Measurements from ENCODE around the gene ZKSCAN4.
A peak's percentile ranks its signal among the peaks of the same experiment; 100 is the strongest.

The ZKSCAN4 gene

DNA sequence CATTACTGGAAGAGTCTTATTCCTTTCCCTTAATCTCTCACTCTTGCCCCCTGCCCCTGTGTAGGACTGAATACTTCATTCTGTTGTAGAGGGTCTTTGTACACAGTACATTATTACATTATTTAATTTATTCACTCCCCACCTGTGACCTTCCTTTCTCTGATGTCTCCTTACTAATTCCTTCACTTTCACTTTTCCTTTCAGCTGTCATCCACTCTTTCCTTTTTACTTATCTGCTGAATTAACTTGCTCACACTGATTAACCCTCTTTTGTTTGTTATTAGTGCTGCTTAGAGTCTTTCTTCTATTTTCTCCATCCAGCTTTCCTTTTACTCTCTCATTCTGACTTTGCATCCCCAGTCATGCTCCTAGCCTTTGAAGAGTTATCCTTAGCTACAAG lies 22.8 kb upstream of the ZKSCAN4 start:
- Histone ChIP-seq H3K4me1 (no peaks in the 10 kb centered on the region), H3K27ac (no peak overlapping the region), H2AFZ (no peak overlapping the region), H3K79me2 (no peaks in the 10 kb centered on the region), H3K9ac (no peak overlapping the region), H3K4me3 (ENCODE audit: low read depth, low read length) (no peak overlapping the region), H3K9me3 (ENCODE audit: control insufficient read depth, low read length) (no peaks in the 10 kb centered on the region), H3K36me3 (ENCODE audit: control insufficient read depth, insufficient read depth, low read length) (no peaks in the 10 kb centered on the region), H3K4me2 (ENCODE audit: low read length) (no peak overlapping the region), H3K27me3 (ENCODE audit: control insufficient read depth, insufficient read depth, low read length) (no peaks in the 10 kb centered on the region)
- TF ChIP-seq, protein P1, sequence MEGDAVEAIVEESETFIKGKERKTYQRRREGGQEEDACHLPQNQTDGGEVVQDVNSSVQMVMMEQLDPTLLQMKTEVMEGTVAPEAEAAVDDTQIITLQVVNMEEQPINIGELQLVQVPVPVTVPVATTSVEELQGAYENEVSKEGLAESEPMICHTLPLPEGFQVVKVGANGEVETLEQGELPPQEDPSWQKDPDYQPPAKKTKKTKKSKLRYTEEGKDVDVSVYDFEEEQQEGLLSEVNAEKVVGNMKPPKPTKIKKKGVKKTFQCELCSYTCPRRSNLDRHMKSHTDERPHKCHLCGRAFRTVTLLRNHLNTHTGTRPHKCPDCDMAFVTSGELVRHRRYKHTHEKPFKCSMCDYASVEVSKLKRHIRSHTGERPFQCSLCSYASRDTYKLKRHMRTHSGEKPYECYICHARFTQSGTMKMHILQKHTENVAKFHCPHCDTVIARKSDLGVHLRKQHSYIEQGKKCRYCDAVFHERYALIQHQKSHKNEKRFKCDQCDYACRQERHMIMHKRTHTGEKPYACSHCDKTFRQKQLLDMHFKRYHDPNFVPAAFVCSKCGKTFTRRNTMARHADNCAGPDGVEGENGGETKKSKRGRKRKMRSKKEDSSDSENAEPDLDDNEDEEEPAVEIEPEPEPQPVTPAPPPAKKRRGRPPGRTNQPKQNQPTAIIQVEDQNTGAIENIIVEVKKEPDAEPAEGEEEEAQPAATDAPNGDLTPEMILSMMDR (IDR thresholded peaks at IDR 0.05) = no peak

DNA sequence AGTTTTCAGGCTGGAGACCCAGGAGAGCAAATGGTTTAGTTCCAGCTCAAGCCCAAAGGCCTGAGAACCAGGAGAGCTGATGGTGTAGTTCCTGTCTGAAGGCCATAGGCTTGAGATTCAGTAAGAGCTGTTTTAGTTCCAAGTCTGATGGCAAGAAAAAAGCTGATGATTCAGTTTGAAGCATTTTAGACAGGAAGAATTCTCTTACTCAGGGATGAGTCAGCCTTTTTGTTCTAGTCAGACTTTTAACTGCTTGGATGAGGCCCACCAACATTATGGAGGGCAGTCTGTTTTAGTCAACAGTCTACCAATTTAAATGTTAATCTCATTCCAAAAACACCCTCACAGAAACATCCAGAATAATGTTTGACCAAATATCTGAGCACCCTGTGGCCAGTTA lies 17.4 kb upstream of the ZKSCAN4 start:
- Histone ChIP-seq H3K27ac (no peak overlapping the region), H3K9me3 (ENCODE audit: control insufficient read depth, low read length) (no peaks in the 10 kb centered on the region), H2AFZ (no peak overlapping the region), H3K4me3 (ENCODE audit: low read depth, low read length) (no peak overlapping the region), H3K9ac (no peak overlapping the region), H3K36me3 (ENCODE audit: control insufficient read depth, insufficient read depth, low read length) (no peaks in the 10 kb centered on the region), H3K4me1 (no peaks in the 10 kb centered on the region), H3K27me3 (ENCODE audit: control insufficient read depth, insufficient read depth, low read length) (no peaks in the 10 kb centered on the region), H3K79me2 (peaks cover 11% of the 10 kb centered on the region), H3K4me2 (ENCODE audit: low read length) (no peak overlapping the region)
- TF ChIP-seq, protein P1 (IDR thresholded peaks at IDR 0.05) = no peak

DNA sequence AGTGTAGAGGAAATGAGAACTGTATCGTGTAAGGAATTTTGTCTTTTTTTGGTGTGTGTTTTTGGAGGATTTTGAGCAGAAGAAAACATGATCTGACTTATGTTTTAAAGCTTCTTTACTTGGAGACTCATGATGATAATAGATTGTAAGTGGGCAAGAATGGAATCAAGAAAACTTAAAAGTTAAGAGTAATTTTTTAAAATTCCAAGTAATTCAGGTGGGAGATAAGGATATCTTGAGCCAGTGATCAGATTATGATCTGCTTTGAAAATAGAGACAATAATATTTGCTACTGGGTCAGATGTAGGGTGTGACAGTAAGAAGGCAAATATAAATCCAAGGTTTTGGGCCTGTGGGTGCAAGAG lies 15.6 kb upstream of the ZKSCAN4 start:
- Histone ChIP-seq H3K27ac (peak overlapping the region; percentile 87), H2AFZ (peak overlapping the region; percentile 95), H3K27me3 (ENCODE audit: control insufficient read depth, insufficient read depth, low read length) (no peaks in the 10 kb centered on the region), H3K36me3 (ENCODE audit: control insufficient read depth, insufficient read depth, low read length) (no peaks in the 10 kb centered on the region), H3K4me1 (no peaks in the 10 kb centered on the region), H3K9me3 (ENCODE audit: control insufficient read depth, low read length) (no peaks in the 10 kb centered on the region), H3K9ac (peak overlapping the region; percentile 81), H3K4me2 (ENCODE audit: low read length) (peak overlapping the region; percentile 91), H3K79me2 (peaks cover 11% of the 10 kb centered on the region), H3K4me3 (ENCODE audit: low read depth, low read length) (peak overlapping the region; percentile 97)
- TF ChIP-seq, protein P1 (IDR thresholded peaks at IDR 0.05) = no peak

DNA sequence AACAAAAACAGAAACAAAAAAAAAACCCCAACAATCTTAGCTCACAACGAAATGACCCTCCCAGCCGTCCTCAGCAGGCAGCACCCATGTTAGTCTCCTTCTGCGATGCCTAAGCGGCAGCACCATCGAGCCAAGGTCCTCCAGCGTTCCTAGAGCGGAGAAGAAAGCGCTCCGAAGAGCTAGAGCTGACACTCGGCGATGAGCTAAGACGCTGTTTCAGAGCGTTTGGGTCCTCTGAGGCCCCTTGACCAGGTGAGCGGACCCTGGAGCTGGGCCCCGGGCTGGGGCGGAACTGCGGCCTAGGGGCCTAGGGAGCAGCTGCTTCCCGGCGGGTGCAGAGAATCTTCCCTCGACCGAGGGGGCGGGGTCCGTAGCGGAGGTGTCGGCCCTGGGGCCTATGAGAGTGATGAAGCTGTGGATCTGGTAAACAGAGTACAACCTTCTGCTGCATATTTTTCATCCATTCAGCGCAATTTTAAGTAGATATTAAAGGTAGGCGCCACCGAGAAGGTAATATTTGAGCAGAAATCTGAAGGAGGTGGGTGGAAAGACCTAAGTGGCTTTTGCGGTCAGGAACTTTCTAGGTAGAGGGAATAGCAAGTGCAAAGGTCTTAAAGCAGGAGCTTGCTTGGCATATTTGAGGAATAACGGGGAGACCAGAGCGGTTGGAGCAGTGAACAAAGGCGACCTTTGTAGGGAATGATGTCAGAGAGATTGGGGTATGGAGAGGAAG lies 15.1 kb upstream of the ZKSCAN4 start, which contains the start of gene ZSCAN26:
ZSCAN26 (plus strand) TSS at position 182 of the 733 bp plus-strand sequence. CDS start 4,777 bp downstream, outside the sequence.
- no peaks in the 10 kb centered on the region for H3K27me3 ChIP-seq (ENCODE audit: control insufficient read depth, insufficient read depth, low read length)

More for the DNA sequence above, 15.1 kb upstream of the ZKSCAN4 start, which contains the start of gene ZSCAN26:
- Histone ChIP-seq H3K4me2 (ENCODE audit: low read length) (peak within 1 kb of the TSS; percentile 91), H3K4me3 (ENCODE audit: low read depth, low read length) (peak within 1 kb of the TSS; percentile 97), H3K36me3 (ENCODE audit: control insufficient read depth, insufficient read depth, low read length) (no peaks in the 10 kb centered on the region), H3K9ac (peak within 1 kb of the TSS; percentile 81), H3K9me3 (ENCODE audit: control insufficient read depth, low read length) (no peaks in the 10 kb centered on the region), H3K79me2 (peaks cover 11% of the 10 kb centered on the region), H3K27ac (peak within 1 kb of the TSS; percentile 87), H3K4me1 (no peaks in the 10 kb centered on the region), H2AFZ (peak within 1 kb of the TSS; percentile 95)
- TF ChIP-seq, protein P1 (IDR thresholded peaks at IDR 0.05) = no peak
